GM12801 (cell line): ENCODE measurements around the gene ARHGEF10L.

Experiments used
- CTCF ChIP-seq: IDR thresholded peaks from one replicate; pipeline ENCODE4 v1.5.1; 2011; ENCODE audit warnings: control low read depth; ENCODE audit not compliant: insufficient read length; ENCODE audit errors: extremely low read depth

The ARHGEF10L gene

GRCh38 chr1:17616731-17617279 is 77.3 kb downstream of the ARHGEF10L start:
- no peak for TF ChIP-seq CTCF

GRCh38 chr1:17617787-17618557 is 78.5 kb downstream of the ARHGEF10L start:
- TF ChIP-seq CTCF = no peak

GRCh38 chr1:17618558-17619247 is 79.2 kb downstream of the ARHGEF10L start:
- TF ChIP-seq CTCF = no peak

GRCh38 chr1:17620448-17620847 is 81.0 kb downstream of the ARHGEF10L start:
- TF ChIP-seq CTCF = no peak

GRCh38 chr1:17621691-17622090 is 82.2 kb downstream of the ARHGEF10L start:
- no peak for TF ChIP-seq CTCF

- no peak for TF ChIP-seq CTCF
Observed at GRCh38 chr1:17622823-17623222, 83.3 kb downstream of the ARHGEF10L start.

GRCh38 chr1:17624611-17625233 is 85.2 kb downstream of the ARHGEF10L start:
- no peak for TF ChIP-seq CTCF
